H1 (cell line): Measurements from ENCODE around the gene GINS2. TPM values are rescaled to one million over a fixed set of nuclear protein-coding genes. Genes with fewer than 3 reads are reported as not detected.

ENCODE experiments used
- CTCF ChIA-PET: fragments of 300-600 bp; sonication (Branson Sonifier 250); formaldehyde crosslinking; loops from one replicate; lab custom pipeline; 2021; ENCODE audit not compliant: partially characterized antibody; lab: Charles Lee
- POLR2A ChIA-PET: fragments of 300-600 bp; sonication (Branson Sonifier 250); formaldehyde crosslinking; loops from one replicate; lab custom pipeline; 2021; ENCODE audit warnings: inconsistent platforms; ENCODE audit not compliant: partially characterized antibody; lab: Charles Lee
- DNase-seq, 2 experiments: peaks; one replicate each; pipeline versions ENCODE4 v3.0.0 to v3.0.0-alpha.2; 2010 to 2022; ENCODE audit warnings: low spot score in 2 of 2, low read depth in 1 of 2, mixed read lengths in 1 of 2
- FAIRE-seq: peaks from 2 replicates; lab custom pipeline; 2011; peaks lifted over from hg19 to GRCh38; lab: Jason Lieb, UNC
- H2AFZ ChIP-seq: 2 replicates; pipeline ENCODE4 v1.8.1; 2012; ENCODE audit warnings: low read length, inconsistent platforms
- H2AK5ac ChIP-seq: 2 replicates; pipeline ENCODE4 v1.6.1; 2013; ENCODE audit warnings: low read depth, low read length
- H2BK120ac ChIP-seq: replicated peaks from 2 replicates; pipeline ENCODE3; 2013; ENCODE audit warnings: low read depth, low read length, inconsistent platforms
- H2BK12ac ChIP-seq: 2 replicates; pipeline ENCODE4 v1.6.1; 2013; ENCODE audit warnings: low read depth, low read length
- H2BK15ac ChIP-seq: 2 replicates; pipeline ENCODE4 v1.6.1; 2013; ENCODE audit warnings: low read length
- H2BK20ac ChIP-seq: 2 replicates; pipeline ENCODE4 v1.6.1; 2013; ENCODE audit warnings: low read length
- H2BK5ac ChIP-seq: 2 replicates; pipeline ENCODE4 v1.6.1; 2013; ENCODE audit warnings: low read depth, low read length
- H3K14ac ChIP-seq: 2 replicates; pipeline ENCODE4 v1.6.1; 2013; ENCODE audit warnings: inconsistent platforms; ENCODE audit not compliant: insufficient read length
- H3K18ac ChIP-seq: 2 replicates; pipeline ENCODE4 v1.6.1; 2013; ENCODE audit warnings: low read length; ENCODE audit errors: extremely low read depth
- H3K23ac ChIP-seq: 2 replicates; pipeline ENCODE4 v1.6.1; 2013; ENCODE audit warnings: inconsistent platforms; ENCODE audit not compliant: insufficient read length
- H3K23me2 ChIP-seq: 2 replicates; pipeline ENCODE4 v1.6.1; 2013; ENCODE audit warnings: low read depth, low read length
- H3K27ac ChIP-seq: 2 replicates; pipeline ENCODE4 v1.6.1; 2011; ENCODE audit warnings: low read depth, low read length, inconsistent platforms
- H3K27me3 ChIP-seq, 4 experiments: replicated peaks in 1 of 4; 1 replicate in 1 of 4; 2 replicates in 3 of 4; pipeline versions ENCODE4 v1.6.1 to v1.8.1; 2011 to 2013; ENCODE audit warnings: low read length in 3 of 4, mild to moderate bottlenecking in 3 of 4, inconsistent platforms in 2 of 4, mixed read lengths in 2 of 4, moderate library complexity in 1 of 4; ENCODE audit not compliant: control insufficient read depth in 3 of 4, insufficient read depth in 3 of 4; ENCODE audit errors: extremely low read depth in 1 of 4
- H3K36me3 ChIP-seq, 4 experiments: 2 replicates each; pipeline versions ENCODE4 v1.6.1 to v1.8.1; 2011 to 2013; ENCODE audit warnings: mild to moderate bottlenecking in 4 of 4, low read length in 3 of 4, moderate library complexity in 2 of 4, control low read depth in 1 of 4, inconsistent platforms in 1 of 4; ENCODE audit not compliant: insufficient read depth in 4 of 4, control insufficient read depth in 2 of 4
- H3K4ac ChIP-seq: replicated peaks from 2 replicates; pipeline ENCODE3; 2013; ENCODE audit warnings: low read length, low read depth, mixed read lengths, inconsistent platforms; ENCODE audit not compliant: insufficient read length
- H3K4me1 ChIP-seq, 4 experiments: replicated peaks in 1 of 4; 1 replicate in 1 of 4; 2 replicates in 3 of 4; pipeline versions ENCODE4 v1.6.1 to v1.8.1; 2011 to 2013; ENCODE audit warnings: low read length in 3 of 4, inconsistent platforms in 2 of 4, mixed read lengths in 1 of 4; ENCODE audit not compliant: insufficient read depth in 4 of 4, control insufficient read depth in 3 of 4
- H3K4me2 ChIP-seq, 2 experiments: 2 replicates each; pipeline versions ENCODE4 v1.6.1 to v1.8.1; 2011 to 2013; ENCODE audit warnings: low read depth in 2 of 2, low read length in 2 of 2, control low read depth in 1 of 2, inconsistent platforms in 1 of 2, mild to moderate bottlenecking in 1 of 2; ENCODE audit not compliant: insufficient read depth in 1 of 2
- H3K4me3 ChIP-seq, 4 experiments: fragments of 200-600, 300-600 bp in 1 of 4; sonication (generic), shearing (Covaris generic), sonication (Bioruptor Twin) in 1 of 4; 2 replicates each; pipeline versions ENCODE4 v1.5.1 to v1.8.1; 2011 to 2016; ENCODE audit warnings: low read length in 4 of 4, low read depth in 3 of 4, control low read depth in 2 of 4, inconsistent platforms in 2 of 4, mild to moderate bottlenecking in 2 of 4, mixed read lengths in 1 of 4, moderate library complexity in 1 of 4; ENCODE audit not compliant: insufficient read depth in 2 of 4; ENCODE audit errors: extremely low read depth in 1 of 4
- H3K56ac ChIP-seq: replicated peaks from 2 replicates; pipeline ENCODE3; 2013; ENCODE audit warnings: low read depth, mild to moderate bottlenecking, mixed read lengths, low read length, inconsistent platforms; ENCODE audit not compliant: insufficient read length
- H3K79me1 ChIP-seq: 2 replicates; pipeline ENCODE4 v1.6.1; 2013; ENCODE audit warnings: low read depth, low read length, control low read depth
- H3K79me2 ChIP-seq, 2 experiments: 2 replicates each; pipeline versions ENCODE4 v1.6.1 to v1.8.1; 2012 to 2013; ENCODE audit warnings: low read length in 2 of 2, mild to moderate bottlenecking in 2 of 2, inconsistent platforms in 1 of 2; ENCODE audit not compliant: insufficient read depth in 2 of 2, control insufficient read depth in 1 of 2
- H3K9ac ChIP-seq, 4 experiments: replicated peaks in 1 of 4; 1 replicate in 1 of 4; 2 replicates in 3 of 4; pipeline versions ENCODE4 v1.6.1 to v1.8.1; 2011 to 2013; ENCODE audit warnings: low read depth in 3 of 4, low read length in 3 of 4, control low read depth in 2 of 4, mild to moderate bottlenecking in 2 of 4, moderate library complexity in 2 of 4, inconsistent platforms in 1 of 4; ENCODE audit errors: extremely low read depth in 1 of 4
- H3K9me3 ChIP-seq, 2 experiments: 2 replicates each; pipeline versions ENCODE4 v1.6.1 to v1.8.1; 2012 to 2013; ENCODE audit warnings: mild to moderate bottlenecking in 2 of 2, moderate library complexity in 2 of 2, control low read depth in 1 of 2, inconsistent platforms in 1 of 2, low read depth in 1 of 2, low read length in 1 of 2, mixed read lengths in 1 of 2; ENCODE audit not compliant: insufficient read depth in 2 of 2
- H4K20me1 ChIP-seq, 2 experiments: replicated peaks in 1 of 2; 2 replicates each; pipeline versions ENCODE3 to v1.8.1; 2011 to 2013; ENCODE audit warnings: inconsistent platforms in 2 of 2, low read length in 2 of 2, mild to moderate bottlenecking in 1 of 2; ENCODE audit not compliant: insufficient read depth in 2 of 2, control insufficient read depth in 1 of 2
- H4K5ac ChIP-seq: 2 replicates; pipeline ENCODE4 v1.6.1; 2013; ENCODE audit warnings: low read length, low read depth, mixed read lengths, inconsistent platforms; ENCODE audit not compliant: insufficient read length
- H4K8ac ChIP-seq: 2 replicates; pipeline ENCODE4 v1.8.0; 2013; ENCODE audit warnings: mild to moderate bottlenecking, moderate library complexity, low read length, inconsistent platforms; ENCODE audit not compliant: insufficient read depth; ENCODE audit errors: extremely low read depth
- H4K91ac ChIP-seq: replicated peaks from 2 replicates; pipeline ENCODE3; 2013; ENCODE audit warnings: low read length, mixed read lengths, inconsistent platforms; ENCODE audit not compliant: insufficient read length
- TCF12 ChIP-seq: IDR thresholded peaks from 2 replicates; pipeline ENCODE4 v1.6.1; 2011; ENCODE audit warnings: low read depth, mild to moderate bottlenecking, low read length
- WGBS, 2 experiments: shearing (Covaris generic) in 1 of 2; methylation state at CpG; one replicate each; pipeline versions ENCODE4 v1.1.6 to v1.1.7; 2013 to 2015; ENCODE audit warnings: low lambda C conversion rate in 2 of 2, mixed read lengths in 2 of 2, inconsistent platforms in 1 of 2, low coverage in 1 of 2, missing lambda C conversion rate in 1 of 2; ENCODE audit not compliant: insufficient replicate concordance in 2 of 2, insufficient coverage in 1 of 2, insufficient read length in 1 of 2; ENCODE audit errors: extremely low coverage in 1 of 2, missing lambda C conversion rate in 1 of 2; 5-methylcytosine and 5-hydroxymethylcytosine counted together
- polyA plus RNA-seq, 7 experiments: library from polyadenylated mRNA; depleted of rRNA in 3 of 7; stranded (reverse) in 5 of 7; unstranded in 2 of 7; fragments of >200 nt in 5 of 7; fragments of 200-250 nt in 2 of 7; gene quantifications; 1 replicate in 5 of 7; 2 replicates in 1 of 7; 4 replicates in 1 of 7; pipeline versions ENCODE4 v1.2.1 to v1.2.3, GENCODE V29; 2011 to 2013; ENCODE audit warnings: missing spikeins in 2 of 7, mixed read lengths in 2 of 7
- total RNA-seq: library from RNA; stranded (reverse); fragmentation: NEBNext Ultra II Directional; extraction: Animal tissue kit (Norgen Biotek cat#: 25700); gene quantifications from 2 replicates; pipeline ENCODE4 v1.2.1, GENCODE V29; 2021

GINS2 gene
- total and polyA plus RNA-seq, 2 of the 8 experiments (the other 6 are each of a cell fraction or from before 2014, with no cell fraction given), result 29.4 to 59.1 TPM

GRCh38 chr16:85681255-85681654 is 7.5 kb downstream of the GINS2 start:
- Histone ChIP-seq H4K91ac (no peak overlapping the region), H3K23me2 (no peaks in the 10 kb centered on the region), H3K4me3 (no peak overlapping the region), H3K4me2 (no peak overlapping the region), H3K56ac (no peak overlapping the region), H4K5ac (no peak overlapping the region), H2BK5ac (no peak overlapping the region), H3K23ac (no peak overlapping the region), H3K14ac (no peak overlapping the region), H2BK15ac (no peak overlapping the region), H2BK120ac (no peak overlapping the region), H4K8ac (no peak overlapping the region), H3K36me3 (peaks cover 26 to 50% (median 36%) of the 10 kb centered on the region in 4 experiments), H3K79me2 (peaks cover 0 to 22% of the 10 kb centered on the region in 2 experiments; a peak in 2 of 4 replicates), H3K4ac (no peak overlapping the region), H3K9ac (no peak overlapping the region), H2BK12ac (no peak overlapping the region), H3K4me1 (no peaks in the 10 kb centered on the region), H3K79me1 (peaks cover 9% of the 10 kb centered on the region; the same call in 1 of the 2 replicates), H3K18ac (no peak overlapping the region), H3K27me3 (no peaks in the 10 kb centered on the region), H2AFZ (no peak overlapping the region), H3K27ac (no peak overlapping the region), H4K20me1 (peaks cover 3 to 18% of the 10 kb centered on the region in 2 experiments), H3K9me3 (no peaks in the 10 kb centered on the region), H2BK20ac (no peak overlapping the region), H2AK5ac (no peak overlapping the region)
- no peak for DNase-seq
- no peak for FAIRE-seq
- 94% methylated on average over 8 of the region's 8 CpGs; no CpG with 5 or more reads in 1 of the 2 experiments for WGBS, 2 experiments
- ChIA-PET POLR2A (interaction anchor here (1.4 to 9.5 kb wide), 2 partner anchors 6 to 9 kb away, joined by 4 to 77 read pairs; no protein-coding TSS in a partner anchor), CTCF (interaction anchor here (1.2 to 37.0 kb wide), 4 partner anchors 9 to 37 kb away, joined by 4 to 620 read pairs (median 126); no protein-coding TSS in a partner anchor)
- TF ChIP-seq TCF12, result no peak
